ENCODE measurements around the gene HSFX3.

DNA sequence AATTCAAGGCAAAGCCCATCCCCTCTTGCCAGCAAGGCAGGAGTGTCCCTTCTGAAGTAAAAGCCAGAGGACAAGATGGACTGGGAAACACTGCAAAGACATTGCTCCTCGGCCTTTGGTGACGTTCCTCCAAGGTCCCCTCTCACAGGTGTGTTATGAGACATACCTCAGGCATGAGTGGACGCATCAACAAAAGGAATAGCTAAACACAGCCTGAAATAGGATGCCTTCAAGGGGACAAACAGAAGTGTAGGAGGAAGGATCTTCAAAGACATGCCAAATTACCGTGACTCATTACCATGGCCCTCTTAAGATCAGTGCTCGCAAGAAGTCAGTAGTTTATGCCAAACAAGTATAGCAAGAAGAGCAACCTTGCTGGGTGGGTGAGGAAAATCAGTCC lies 38.6 kb downstream of the HSFX3 start:
- TF ChIP-seq, protein P1, sequence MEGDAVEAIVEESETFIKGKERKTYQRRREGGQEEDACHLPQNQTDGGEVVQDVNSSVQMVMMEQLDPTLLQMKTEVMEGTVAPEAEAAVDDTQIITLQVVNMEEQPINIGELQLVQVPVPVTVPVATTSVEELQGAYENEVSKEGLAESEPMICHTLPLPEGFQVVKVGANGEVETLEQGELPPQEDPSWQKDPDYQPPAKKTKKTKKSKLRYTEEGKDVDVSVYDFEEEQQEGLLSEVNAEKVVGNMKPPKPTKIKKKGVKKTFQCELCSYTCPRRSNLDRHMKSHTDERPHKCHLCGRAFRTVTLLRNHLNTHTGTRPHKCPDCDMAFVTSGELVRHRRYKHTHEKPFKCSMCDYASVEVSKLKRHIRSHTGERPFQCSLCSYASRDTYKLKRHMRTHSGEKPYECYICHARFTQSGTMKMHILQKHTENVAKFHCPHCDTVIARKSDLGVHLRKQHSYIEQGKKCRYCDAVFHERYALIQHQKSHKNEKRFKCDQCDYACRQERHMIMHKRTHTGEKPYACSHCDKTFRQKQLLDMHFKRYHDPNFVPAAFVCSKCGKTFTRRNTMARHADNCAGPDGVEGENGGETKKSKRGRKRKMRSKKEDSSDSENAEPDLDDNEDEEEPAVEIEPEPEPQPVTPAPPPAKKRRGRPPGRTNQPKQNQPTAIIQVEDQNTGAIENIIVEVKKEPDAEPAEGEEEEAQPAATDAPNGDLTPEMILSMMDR (IDR thresholded peaks at IDR 0.05; ENCODE audit: control extremely low read depth in 1 of 3, insufficient read depth in 1 of 3, low read depth in 1 of 3, low read length in 3 of 3): no peak
- TF ChIP-seq, protein P2, sequence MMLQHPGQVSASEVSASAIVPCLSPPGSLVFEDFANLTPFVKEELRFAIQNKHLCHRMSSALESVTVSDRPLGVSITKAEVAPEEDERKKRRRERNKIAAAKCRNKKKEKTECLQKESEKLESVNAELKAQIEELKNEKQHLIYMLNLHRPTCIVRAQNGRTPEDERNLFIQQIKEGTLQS (IDR thresholded peaks at IDR 0.05; ENCODE audit: insufficient read depth, low read depth, low read length): no peak
- no peak for TF ChIP-seq POLR2A (IDR thresholded peaks at IDR 0.05; ENCODE audit: control extremely low read depth in 1 of 2, low read depth in 2 of 2, low read length in 2 of 2)
- TF ChIP-seq YY1 (IDR thresholded peaks at IDR 0.05; ENCODE audit: low read depth, low read length): no peak
